Testis (tissue), 2 donors: ENCODE results near the gene SDK1.

Source experiments
- CTCF ChIP-seq, 3 experiments: fragments of 450-650 bp in 2 of 3; fragments of 200-600 bp in 1 of 3; sonication (generic) in 1 of 3; IDR thresholded peaks; one replicate each; pipeline ENCODE4 v1.5.1; 2016 to 2019; ENCODE audit warnings: antibody characterized with exemption in 3 of 3, mild to moderate bottlenecking in 2 of 3, moderate library complexity in 1 of 3
- POLR2A ChIP-seq: fragments of 450-650 bp; IDR thresholded peaks from one replicate; pipeline ENCODE4 v1.6.1; 2017; ENCODE audit warnings: antibody characterized with exemption, mild to moderate bottlenecking, moderate library complexity

DNA sequence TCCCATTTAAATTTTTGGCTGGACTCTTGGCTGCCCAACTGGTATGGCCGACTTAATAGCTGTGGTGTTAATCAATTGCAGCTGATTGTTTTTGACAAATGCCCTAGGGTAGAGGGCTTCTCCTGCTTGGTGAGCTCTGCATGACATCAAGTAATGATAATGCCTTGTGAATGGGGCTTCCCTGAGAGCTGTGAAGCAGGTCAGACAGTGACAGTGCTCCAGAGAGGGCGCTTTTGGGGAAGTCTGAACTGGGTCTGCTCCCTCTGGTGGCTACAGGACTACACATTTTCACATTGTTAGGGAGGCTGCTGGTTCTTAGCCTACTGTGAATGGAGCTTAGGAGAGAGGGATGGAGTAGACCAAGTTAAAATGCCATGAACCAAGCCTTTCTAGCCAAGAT is 98.8 kb downstream of the SDK1 start:
- no peak for TF ChIP-seq CTCF (IDR thresholded peaks at IDR 0.05)
- no peak for TF ChIP-seq POLR2A
